IPS DF 19.7 (cell line): Measurements from ENCODE around the gene EFNA1.
A peak's percentile ranks its signal among the peaks of the same experiment; 100 is the strongest.

Source experiments
- DNase-seq: peaks from one replicate; pipeline ENCODE4 v3.0.0-alpha.2; 2013; ENCODE audit warnings: low read depth, low spot score

EFNA1 gene, protein sequence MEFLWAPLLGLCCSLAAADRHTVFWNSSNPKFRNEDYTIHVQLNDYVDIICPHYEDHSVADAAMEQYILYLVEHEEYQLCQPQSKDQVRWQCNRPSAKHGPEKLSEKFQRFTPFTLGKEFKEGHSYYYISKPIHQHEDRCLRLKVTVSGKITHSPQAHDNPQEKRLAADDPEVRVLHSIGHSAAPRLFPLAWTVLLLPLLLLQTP

DNA sequence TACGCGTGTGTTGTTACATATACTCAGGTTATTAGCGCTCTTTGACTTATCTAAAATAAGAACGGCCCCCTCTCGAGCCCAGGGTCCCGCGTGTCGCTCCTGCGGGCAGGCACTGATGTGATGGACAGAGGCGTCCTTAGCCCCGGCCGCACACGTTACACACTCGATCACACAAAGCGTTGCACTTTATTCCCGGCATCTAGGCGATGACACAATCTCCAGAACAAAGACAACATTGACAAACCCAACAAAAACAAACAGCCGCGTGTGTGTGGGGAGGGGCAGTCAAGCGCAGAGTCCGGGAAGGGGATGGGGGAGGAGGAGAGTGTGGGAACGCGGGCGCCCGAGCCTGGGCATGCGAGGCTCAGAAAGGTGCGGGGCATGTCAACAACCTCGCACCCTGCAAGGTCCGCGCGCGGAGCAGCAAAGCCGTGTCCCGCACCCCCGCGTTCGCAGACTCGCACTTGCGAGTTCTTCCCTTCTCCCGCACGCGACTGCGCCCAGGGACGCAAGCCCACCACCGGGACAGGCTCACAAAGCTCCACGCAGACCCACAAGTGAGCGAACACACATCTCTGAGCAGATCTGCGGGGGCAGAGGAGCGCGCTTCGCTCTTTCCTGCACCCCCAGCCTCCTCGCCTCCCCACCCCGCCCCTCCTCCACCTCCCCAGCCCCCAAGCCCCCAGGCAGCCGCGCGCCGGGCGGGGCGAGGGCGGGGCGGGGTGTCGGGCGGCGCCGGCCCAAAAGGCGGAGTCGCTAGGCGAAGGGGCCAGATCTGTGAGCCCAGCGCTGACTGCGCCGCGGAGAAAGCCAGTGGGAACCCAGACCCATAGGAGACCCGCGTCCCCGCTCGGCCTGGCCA, at the start of gene EFNA1:
Gene EFNA1, plus strand, starts transcription at position 772 of the 862 bp plus-strand sequence. CDS start 102 bp downstream, outside the sequence.
- DNase-seq = no peak

DNA sequence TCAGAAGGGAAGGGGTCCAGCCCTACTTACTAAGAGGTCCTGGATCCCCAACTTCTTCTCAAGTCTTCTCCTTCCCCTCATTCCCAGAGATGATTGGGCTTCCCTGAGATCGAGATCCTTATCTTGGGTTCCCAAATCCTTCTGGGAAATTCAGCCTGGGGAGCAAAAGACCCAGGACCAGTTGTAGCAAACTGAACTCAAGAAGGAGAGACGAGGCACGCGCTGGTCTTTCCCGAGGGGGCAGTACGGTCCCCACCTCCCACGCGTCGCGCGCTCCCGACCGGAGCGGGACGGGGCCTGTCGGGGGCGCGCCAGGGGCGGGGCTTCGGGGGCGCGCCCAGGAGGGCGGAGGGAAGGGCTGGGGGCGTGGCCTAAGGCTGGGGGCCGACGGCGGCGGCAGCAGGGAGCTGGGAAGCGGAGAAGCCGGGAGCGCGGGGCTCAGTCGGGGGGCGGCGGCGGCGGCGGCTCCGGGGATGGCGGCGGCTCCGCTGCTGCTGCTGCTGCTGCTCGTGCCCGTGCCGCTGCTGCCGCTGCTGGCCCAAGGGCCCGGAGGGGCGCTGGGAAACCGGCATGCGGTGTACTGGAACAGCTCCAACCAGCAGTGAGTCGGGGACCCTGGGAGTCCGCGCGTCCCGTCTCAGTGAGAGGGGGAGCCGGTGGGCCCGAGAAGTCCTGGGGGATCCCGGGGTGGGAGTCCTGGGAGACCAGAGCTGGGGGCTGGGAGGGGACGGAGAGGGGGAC, 49.0 kb upstream of the EFNA1 start, which contains the start of gene EFNA3:
Gene EFNA3, plus strand, starts transcription at position 369 of the 741 bp plus-strand sequence. Its CDS starts 105 bp downstream, at position 474.
- no peak for DNase-seq

DNA sequence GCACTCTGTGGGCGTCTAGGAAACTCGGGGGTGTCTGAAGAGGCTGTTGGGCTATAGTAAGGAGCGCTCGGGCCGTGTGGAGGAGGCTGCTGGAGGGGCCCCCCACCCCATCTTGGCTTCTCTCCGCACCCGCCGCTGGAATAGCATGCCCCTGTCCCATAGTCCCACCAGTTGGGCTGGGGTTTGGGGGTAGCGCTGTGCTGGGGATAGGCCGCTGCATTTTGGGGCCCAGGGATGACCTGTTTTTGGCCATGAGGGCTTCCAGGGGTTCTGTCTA, 48.5 kb upstream of the EFNA1 start:
- no peak for DNase-seq

DNA sequence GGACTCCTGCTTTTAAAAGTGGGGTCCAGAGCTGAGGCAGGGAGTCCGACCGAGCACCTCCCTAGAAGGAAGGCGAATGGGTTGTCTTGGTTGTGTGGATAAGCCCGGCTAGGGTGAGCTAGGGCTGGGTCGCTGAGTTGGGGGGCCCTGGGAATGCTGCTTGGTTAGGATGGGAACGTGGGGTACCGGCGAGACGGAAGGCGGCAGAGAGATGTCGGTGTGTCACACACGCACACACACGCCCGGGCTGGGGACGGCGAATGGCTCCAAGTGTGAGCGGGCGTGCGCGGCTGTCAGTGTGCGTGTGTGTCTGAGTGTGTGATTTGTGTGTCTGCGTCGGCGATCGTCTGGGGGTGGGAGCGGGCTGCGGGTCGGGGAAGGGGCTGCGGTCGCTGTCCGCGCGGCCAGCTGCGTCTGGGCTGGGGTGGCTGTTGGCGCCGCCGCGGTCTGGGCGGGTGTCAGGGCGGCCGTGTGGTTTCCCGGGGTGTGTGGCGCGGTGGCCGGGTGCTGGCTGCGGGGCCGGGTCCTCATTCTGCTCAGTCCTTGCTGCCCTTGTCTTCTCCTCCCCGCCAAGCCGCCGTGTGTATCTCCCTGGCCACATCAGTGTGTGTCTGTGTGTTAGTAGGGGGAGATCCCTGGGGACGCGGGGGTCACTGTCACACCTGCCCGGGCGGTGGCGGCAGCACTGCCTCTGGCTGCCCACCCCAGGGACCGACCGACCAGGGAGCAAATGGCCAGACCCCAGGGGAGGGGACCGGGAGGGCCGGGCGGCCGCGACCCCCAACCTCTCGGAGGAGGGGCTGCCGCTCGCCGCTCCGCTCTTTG, 48.0 kb upstream of the EFNA1 start:
- DNase-seq = no peak

DNA sequence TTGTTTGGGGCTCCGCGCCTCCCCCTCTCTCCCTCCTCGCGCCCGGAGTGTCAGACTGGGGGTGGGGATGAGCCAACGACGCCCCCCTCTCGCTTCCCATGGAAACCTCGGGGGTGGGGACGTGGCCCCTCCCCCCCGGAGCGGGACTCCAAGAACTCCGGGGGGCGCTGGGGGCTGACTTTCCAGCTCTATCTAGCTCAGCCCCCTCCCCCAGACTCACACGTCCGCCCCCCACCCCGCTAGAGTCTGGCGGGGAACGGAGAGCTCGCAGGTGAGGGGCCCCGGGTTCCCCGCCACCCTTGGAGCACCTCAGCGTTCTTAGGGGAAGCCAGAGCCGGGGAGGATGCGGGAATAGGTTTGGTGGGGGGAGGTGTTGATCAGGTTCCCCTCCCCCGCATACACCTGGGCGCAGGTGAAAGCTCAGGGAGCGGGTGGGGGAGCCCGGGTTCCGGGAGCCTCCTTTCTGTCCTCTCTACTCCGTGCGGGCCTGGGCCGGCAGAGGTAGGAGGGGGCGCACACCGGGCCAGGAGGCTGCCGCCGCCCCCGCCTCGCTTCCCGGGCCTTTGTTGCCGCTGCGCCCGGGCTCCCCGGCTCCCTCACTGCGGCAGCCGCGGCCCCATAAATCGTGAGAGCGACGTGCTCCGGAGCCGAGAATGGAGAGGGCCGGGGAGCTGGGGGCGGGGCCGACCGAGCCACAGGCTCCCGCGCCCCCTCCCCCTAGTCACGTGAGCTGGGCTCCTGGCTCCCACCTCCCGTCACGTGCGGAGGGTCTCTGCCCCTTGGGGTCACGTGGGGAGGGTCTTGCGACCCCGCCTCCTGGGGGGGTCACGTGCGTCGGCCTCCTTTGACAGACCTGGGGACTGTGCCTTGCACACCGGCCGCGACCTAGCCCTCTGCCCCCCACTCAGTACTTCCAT, 47.1 kb upstream of the EFNA1 start:
- DNase-seq = no peak

DNA sequence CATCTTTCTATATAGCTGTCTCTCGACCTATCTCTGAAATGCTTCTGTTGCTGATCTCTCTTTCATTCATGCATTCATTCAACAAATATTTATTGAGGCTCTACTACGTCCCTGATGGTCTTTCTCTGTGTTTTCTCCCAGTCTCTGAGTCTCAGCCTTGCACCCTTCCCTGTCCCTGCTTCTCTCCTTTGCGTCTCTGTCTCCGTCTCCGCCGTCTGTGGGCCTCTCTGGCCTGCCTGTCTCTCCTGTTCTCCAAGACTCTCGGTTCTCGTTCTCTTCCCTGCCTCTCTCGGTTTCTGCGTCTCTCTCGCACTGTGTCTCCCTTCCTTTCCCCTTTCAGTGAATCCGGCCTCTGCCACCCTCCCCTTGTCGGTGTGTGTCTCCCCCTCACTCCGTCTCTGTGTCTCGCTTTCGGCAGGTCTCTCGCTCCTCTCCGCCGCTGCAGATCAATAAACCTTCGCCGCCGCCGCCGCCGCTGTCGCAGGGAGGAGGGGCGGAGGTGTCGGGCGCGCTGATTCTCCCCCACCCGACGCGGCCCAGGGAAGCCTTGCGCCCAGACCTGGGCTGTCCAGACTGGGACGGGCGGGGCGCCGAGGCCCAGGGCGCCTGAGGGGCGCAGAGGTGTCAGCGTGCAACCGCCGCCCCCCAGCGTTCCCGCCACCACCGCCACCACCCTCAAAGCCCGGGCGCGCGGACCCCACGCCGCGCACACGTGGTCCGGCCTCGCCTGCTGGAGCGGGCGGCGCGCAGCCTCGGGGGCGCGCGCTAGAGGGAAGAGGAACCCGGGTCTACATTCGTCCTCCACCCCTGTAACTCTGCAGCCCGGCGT, 46.0 kb upstream of the EFNA1 start:
- DNase-seq = no peak

DNA sequence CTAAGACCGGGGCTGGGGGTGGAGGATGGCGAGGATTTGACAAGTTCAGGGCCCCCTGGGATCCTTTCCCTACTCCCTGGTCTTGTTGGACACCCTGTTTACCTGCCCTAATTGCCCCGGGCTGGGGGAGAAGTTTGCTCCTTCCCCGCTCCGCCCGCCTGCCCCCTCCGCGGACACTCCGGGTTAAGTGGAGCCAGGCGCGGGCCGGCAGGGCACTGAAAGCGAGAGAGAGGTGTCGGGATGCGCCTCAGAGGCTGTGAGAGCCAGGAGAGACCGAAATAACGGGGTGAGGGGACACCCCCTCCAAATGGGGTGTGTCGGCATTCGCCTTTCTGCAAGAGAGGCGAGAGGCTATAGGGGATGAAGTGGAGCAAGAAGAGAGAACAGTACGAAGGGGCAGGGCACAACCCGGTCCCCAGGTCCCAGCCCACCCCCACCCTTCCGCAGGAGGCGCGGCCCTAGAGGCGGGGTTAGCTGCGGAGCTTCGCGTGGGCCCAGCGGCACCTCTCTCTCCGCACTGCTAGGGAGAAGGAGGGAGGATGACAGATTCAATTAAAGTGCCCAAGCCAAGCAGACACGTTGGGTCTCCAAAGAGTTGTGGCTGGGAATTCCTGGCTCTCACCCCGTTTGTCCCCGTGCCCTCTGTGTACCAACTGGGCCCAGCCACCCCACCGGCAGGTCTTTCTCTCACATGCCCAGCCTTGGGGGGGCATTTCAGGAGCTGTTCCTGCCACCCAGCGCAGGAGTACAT, 45.2 kb upstream of the EFNA1 start:
- no peak for DNase-seq

DNA sequence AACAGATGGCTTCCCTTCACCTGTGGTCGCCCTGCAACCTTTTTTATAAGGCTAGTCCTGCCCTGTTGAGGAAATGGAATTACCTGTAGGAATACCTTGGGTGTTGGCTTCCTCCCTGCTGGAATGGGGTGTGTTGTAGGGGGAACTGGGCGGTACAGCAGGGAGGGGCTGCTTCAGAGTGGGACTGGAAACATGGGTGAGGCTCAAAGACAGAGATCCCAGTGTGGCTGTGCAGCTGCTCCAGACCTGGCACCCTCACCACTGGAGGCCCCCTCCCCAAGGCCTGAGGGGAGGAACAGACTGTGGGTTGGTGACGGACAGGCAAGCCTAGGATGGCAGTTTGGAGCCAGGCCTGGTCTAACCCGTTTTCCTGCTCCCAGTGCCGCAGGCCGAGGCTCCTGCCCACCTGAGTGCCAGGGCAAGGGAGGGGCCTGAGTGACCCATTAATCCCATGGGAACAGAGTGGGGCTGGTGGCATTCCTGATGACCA, 44.6 kb upstream of the EFNA1 start:
- no peak for DNase-seq

DNA sequence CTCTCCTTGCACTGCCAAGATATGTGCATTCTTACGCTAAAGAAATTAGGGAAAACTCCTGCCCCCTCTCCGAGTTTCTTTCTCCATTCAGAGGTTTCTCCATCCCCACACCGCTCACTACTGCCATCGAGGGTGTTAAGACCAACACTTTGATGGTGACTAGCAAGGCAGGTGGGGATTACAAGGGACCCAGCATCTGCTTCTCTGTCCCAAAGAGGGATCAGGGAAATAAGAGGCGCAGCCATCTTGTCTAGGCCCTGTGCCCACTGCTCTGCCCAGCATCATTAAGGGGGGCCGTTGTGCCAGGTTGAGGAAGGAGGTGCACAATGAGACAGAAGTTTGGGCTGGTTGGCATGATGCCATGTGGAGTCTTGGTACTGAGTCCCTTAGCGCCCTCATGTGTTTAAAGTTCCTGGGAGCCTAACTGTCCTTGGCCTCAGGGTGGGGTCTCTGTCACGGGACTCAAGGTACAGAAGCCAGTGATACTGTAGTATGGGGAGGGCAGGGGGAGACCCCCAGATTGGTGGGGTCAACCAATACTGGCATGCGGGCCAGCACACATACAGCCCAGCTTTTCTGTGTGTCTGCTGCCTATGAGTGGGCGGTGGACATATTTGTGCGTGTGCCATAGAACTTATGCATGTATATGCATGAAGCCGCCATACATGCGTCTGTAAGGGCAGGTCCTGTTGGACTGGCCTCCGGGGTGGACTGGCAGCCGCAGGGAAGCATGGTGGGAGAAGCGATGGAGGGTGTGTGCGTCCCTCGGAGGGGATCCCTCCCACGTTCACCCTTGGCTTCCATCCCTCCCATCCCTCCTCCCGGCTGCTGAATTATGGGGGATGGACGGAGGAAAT, 43.6 kb upstream of the EFNA1 start:
- no peak for DNase-seq

DNA sequence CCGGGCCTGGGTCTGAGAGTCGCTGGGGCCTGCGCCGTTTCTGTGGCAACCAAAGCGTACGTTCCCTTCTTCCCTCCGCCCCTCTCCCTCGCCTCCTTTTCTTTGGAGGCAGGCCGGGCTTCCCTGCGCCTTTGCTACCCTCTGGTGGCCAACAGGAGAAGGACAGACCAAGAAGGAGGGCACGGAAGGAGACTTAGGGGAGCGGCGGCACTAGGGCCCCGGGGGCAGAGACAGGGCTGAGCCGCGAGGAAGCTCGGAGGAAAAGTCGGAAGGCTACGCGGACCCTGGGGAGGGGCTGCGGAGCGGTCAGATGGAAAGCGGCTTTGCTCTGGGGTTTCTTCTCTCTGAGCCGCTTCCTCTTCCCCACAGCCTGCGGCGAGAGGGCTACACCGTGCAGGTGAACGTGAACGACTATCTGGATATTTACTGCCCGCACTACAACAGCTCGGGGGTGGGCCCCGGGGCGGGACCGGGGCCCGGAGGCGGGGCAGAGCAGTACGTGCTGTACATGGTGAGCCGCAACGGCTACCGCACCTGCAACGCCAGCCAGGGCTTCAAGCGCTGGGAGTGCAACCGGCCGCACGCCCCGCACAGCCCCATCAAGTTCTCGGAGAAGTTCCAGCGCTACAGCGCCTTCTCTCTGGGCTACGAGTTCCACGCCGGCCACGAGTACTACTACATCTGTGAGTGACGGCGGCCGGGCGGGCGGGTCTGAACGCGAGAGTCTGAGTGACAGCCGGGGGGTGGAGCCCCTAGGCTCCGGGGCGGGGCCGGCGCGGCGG, 42.8 kb upstream of the EFNA1 start:
- peak; percentile 81 for DNase-seq

DNA sequence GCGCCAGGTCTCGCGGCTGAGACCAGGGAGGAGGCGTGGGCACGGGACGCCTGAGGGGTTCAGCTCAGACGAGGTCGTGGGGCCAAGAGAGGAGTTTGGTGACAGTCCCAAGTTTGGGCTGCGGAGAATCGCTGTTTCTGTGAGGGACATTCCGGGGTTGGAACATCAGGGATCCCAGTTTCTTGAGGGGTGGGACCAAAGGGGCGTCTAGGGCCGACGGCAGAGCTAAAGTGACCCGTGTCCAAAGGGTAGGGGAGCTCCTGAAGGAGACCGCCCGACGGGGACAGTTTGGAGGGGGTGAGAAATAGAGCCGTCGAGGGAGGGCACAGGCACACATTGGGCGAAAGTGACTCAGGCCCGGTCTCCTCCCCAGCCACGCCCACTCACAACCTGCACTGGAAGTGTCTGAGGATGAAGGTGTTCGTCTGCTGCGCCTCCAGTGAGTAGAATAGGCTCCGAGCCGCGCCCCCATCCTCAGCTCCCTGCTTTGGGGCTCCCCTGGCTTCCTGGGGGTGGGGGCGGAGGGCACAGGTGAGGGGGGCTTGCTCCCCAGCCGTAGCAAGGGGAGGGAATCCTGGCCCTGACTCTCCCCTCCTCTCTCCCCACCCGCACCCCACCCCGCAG, 42.1 kb upstream of the EFNA1 start:
- DNase-seq = no peak

DNA sequence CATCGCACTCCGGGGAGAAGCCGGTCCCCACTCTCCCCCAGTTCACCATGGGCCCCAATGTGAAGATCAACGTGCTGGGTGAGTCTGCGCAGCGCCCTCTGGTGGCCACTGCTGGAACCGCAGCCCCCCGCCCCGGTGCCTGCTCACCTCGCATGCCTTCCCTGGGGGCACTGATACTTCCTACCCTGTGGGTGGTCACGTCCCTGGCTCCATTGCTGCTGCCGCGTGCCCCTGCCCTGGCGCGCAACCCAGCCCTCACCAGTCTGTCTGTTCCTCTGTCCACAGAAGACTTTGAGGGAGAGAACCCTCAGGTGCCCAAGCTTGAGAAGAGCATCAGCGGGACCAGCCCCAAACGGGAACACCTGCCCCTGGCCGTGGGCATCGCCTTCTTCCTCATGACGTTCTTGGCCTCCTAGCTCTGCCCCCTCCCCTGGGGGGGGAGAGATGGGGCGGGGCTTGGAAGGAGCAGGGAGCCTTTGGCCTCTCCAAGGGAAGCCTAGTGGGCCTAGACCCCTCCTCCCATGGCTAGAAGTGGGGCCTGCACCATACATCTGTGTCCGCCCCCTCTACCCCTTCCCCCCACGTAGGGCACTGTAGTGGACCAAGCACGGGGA, 41.4 kb upstream of the EFNA1 start:
- DNase-seq = no peak

DNA sequence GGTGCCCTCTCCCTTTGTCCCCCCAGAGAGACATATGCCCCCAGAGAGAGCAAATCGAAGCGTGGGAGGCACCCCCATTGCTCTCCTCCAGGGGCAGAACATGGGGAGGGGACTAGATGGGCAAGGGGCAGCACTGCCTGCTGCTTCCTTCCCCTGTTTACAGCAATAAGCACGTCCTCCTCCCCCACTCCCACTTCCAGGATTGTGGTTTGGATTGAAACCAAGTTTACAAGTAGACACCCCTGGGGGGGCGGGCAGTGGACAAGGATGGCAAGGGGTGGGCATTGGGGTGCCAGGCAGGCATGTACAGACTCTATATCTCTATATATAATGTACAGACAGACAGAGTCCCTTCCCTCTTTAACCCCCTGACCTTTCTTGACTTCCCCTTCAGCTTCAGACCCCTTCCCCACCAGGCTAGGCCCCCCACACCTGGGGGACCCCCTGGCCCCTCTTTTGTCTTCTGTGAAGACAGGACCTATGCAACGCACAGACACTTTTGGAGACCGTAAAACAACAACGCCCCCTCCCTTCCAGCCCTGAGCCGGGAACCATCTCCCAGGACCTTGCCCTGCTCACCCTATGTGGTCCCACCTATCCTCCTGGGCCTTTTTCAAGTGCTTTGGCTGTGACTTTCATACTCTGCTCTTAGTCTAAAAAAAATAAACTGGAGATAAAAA, 40.7 kb upstream of the EFNA1 start:
- no peak for DNase-seq

DNA sequence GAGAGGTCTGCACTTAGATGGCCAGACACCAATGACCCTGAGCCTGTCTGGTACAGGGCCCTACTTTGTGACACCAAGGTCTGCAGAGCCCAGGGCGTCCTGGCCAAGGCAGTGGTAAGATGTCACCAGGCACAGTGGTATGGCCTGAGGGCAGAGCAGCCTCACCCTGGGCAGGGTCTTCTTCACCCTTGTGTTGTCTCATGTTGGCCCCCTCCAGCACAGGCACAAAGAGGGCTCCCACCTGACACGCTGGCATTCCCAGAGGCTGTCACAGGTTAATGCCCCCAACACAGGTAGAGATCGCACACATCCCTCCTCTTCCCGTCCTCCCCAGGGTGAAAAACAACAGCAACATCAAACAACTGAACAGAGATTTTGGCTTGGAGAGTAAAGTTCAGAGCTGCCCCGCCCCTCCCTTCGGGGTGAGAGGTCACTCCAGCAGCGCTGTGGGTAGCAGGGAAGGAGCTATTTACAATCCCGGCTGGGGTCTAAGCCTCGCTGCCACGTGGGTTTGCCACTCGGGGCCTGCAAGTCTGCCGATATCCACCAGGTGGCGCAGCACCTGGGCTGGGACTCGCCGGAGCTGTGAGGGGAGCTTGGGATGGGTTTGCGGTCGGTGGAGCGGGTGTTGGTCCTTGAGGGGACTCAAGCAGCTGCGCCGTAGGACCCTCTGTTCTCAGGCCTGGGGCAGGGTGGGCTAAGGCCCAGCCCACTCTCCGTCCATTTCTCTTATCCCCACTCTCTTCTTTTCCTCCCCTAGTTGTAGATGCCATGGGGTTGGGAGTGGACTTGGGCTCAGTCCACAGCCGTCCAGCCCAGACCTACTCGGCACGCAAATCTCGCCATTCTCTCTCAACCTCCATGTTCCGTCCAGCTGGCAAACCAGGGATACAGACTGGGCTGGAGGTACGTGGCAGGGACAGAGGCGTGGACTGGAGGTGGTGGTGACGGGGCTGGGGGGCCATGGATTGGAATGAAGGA, 36.3 kb upstream of the EFNA1 start:
- no peak for DNase-seq
